Adipocyte (in vitro differentiated cells): ENCODE measurements around the gene PSMA4.
A peak's percentile ranks its signal among the peaks of the same experiment; 100 is the strongest.
"Not testable (repeated sequence)": the region's sequence is repeated elsewhere in the genome, so short reads cannot be mapped to it uniquely, and the experiment has no call there.

Experiments used
- DNase-seq: peaks from one replicate; pipeline ENCODE4 v3.0.0-alpha.2; 2015; ENCODE audit warnings: low read depth
- H3K27me3 ChIP-seq: replicated peaks from 2 replicates; pipeline ENCODE4 v1.7.0; 2013; ENCODE audit warnings: mild to moderate bottlenecking, low read length, moderate library complexity; ENCODE audit not compliant: control insufficient read depth, insufficient read depth
- H3K36me3 ChIP-seq: 2 replicates; pipeline ENCODE4 v1.7.0; 2013; ENCODE audit warnings: low read length, mild to moderate bottlenecking, moderate library complexity; ENCODE audit not compliant: control insufficient read depth, insufficient read depth, severe bottlenecking
- H3K4me1 ChIP-seq: 2 replicates; pipeline ENCODE4 v1.7.0; 2013; ENCODE audit warnings: mild to moderate bottlenecking, low read length, moderate library complexity; ENCODE audit not compliant: control insufficient read depth, insufficient read depth
- H3K4me3 ChIP-seq: 2 replicates; pipeline ENCODE4 v1.7.0; 2013; ENCODE audit warnings: mild to moderate bottlenecking, low read length, moderate library complexity
- H3K9ac ChIP-seq: 2 replicates; pipeline ENCODE4 v1.7.0; 2013; ENCODE audit warnings: mild to moderate bottlenecking, low read length, moderate library complexity
- H3K9me3 ChIP-seq: 2 replicates; pipeline ENCODE4 v1.7.0; 2013; ENCODE audit warnings: mild to moderate bottlenecking, low read length, moderate library complexity; ENCODE audit not compliant: control insufficient read depth

The PSMA4 gene

DNA sequence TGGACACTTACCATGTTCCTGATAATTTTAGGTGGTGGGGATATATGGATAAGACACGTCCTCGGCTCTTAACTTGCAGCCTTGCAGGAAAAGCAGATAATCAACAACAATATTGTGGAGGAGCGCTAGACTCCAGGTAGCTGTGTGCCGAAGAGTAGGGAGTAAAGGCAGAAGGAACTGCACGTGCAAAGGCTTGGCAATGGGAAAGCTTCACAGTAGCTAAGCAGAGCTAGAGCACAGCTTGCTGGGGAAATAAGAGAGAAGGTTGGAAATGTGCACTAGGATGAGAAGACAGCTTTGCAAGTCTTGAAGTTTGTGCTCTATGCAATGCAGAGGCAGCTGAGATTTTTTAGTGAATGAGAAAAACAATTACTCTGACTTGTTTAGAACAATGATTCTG, 12.4 kb downstream of the PSMA4 start:
- no peak for DNase-seq
- H3K4me1 ChIP-seq: no peaks in the 10 kb centered on the region
- H3K4me3 ChIP-seq: no peak overlapping the region
- no peaks in the 10 kb centered on the region for H3K27me3 ChIP-seq
- H3K9ac ChIP-seq: no peak overlapping the region
- no peaks in the 10 kb centered on the region for H3K9me3 ChIP-seq
- H3K36me3 ChIP-seq: peaks cover 33% of the 10 kb centered on the region

DNA sequence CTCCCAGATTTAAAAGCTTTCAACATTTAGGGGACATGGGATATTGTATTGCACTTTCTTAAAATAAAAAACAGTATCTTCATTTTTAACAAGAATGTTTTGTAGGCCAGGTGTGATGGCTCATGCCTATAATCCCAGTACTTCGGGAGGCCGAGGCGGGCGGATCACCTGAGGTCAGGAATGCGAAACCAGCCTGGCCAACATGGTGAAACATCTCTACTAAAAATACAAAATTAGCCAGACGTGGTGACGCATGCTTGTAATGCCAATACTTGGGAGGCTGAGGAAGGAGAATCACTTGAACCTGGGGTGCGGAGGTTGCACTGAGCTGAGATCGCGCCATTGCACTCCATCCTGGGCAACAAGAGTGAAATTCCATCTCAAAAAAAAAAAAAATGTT, 20.0 kb downstream of the PSMA4 start:
- H3K9me3 ChIP-seq, H3K36me3 ChIP-seq, H3K4me3 ChIP-seq, H3K27me3 ChIP-seq, DNase-seq, H3K4me1 ChIP-seq, H3K9ac ChIP-seq: not testable (repeated sequence)

DNA sequence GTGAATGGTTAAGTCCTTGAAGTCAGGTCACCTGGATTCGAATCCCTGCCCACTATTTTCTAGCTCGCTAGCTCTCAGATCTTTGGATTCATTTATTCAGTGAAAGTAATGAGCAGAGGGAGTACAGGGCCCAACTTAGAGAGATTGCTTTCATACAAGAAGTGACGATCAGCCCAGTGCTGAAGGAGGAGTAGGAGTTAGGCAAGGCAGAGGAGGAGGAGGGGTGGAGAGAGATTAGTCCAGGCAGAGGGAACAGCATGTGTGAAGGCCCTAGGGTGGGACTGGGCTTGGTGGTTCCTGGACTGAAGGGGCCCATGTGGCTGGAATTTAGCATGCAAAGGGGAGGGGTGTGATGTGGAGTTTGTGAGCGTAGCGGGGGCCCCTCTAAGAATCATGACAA, 21.2 kb downstream of the PSMA4 start:
- Histone ChIP-seq H3K9me3 (no peaks in the 10 kb centered on the region), H3K4me1 (peaks cover 7% of the 10 kb centered on the region), H3K4me3 (no peak overlapping the region), H3K27me3 (peaks cover 13% of the 10 kb centered on the region), H3K9ac (no peak overlapping the region), H3K36me3 (no peaks in the 10 kb centered on the region)
- DNase-seq: no peak

GRCh38 chr15:78563092-78563491, 22.8 kb downstream of the PSMA4 start:
- peaks cover 7% of the 10 kb centered on the region for H3K4me1 ChIP-seq
- peaks cover 25% of the 10 kb centered on the region for H3K27me3 ChIP-seq
- no peak for DNase-seq
- H3K9me3 ChIP-seq: no peaks in the 10 kb centered on the region
- H3K4me3 ChIP-seq: no peak overlapping the region
- H3K9ac ChIP-seq: no peak overlapping the region
- no peaks in the 10 kb centered on the region for H3K36me3 ChIP-seq

DNA sequence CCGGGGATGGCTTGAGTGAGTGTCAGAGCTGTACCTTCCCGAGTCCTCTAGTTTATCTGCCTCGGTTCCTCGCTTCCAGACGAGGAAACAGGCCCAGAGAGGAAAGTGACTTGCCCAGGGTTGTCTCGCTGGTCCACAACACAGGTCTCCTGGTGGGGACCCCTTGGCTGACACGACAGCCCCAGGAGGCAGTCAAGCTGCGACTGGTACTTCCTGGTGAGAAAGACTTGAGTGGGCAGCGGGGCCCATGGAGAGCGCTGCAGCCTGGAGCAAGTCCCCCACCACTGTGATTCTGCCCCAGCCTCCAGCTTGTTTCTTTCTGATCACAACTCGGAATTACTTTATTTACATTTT, 24.5 kb downstream of the PSMA4 start:
- Histone ChIP-seq H3K4me3 (peak overlapping the region; percentile 82), H3K36me3 (no peaks in the 10 kb centered on the region), H3K27me3 (peaks cover 25% of the 10 kb centered on the region), H3K9ac (no peak overlapping the region), H3K4me1 (peaks cover 7% of the 10 kb centered on the region), H3K9me3 (no peaks in the 10 kb centered on the region)
- DNase-seq: no peak

- Histone ChIP-seq H3K9me3 (no peaks in the 10 kb centered on the region), H3K4me1 (peaks cover 7% of the 10 kb centered on the region), H3K9ac (peak within 1 kb of the TSS; percentile 39), H3K36me3 (no peaks in the 10 kb centered on the region), H3K27me3 (peaks cover 25% of the 10 kb centered on the region), H3K4me3 (peak within 1 kb of the TSS; percentile 82)
- DNase-seq: peak; percentile 82
These were observed 25.1 kb downstream of the PSMA4 start, which contains the start of gene CHRNA5 for GRCh38 chr15:78565097-78565950. Gene CHRNA5, plus strand, starts transcription at chr15:78565520. Its CDS starts 200 bp downstream, at chr15:78565720.

GRCh38 chr15:78565951-78566774, 25.9 kb downstream of the PSMA4 start:
- peak overlapping the region; percentile 82 for H3K4me3 ChIP-seq
- peaks cover 25% of the 10 kb centered on the region for H3K27me3 ChIP-seq
- H3K36me3 ChIP-seq: no peaks in the 10 kb centered on the region
- DNase-seq: peak; percentile 38
- peaks cover 7% of the 10 kb centered on the region for H3K4me1 ChIP-seq
- H3K9ac ChIP-seq: peak overlapping the region; percentile 39
- H3K9me3 ChIP-seq: no peaks in the 10 kb centered on the region

GRCh38 chr15:78567531-78567930, 27.3 kb downstream of the PSMA4 start:
- no peaks in the 10 kb centered on the region for H3K9me3 ChIP-seq
- no peaks in the 10 kb centered on the region for H3K36me3 ChIP-seq
- peaks cover 25% of the 10 kb centered on the region for H3K27me3 ChIP-seq
- H3K4me1 ChIP-seq: peaks cover 7% of the 10 kb centered on the region
- no peak overlapping the region for H3K4me3 ChIP-seq
- no peak for DNase-seq
- no peak overlapping the region for H3K9ac ChIP-seq

DNA sequence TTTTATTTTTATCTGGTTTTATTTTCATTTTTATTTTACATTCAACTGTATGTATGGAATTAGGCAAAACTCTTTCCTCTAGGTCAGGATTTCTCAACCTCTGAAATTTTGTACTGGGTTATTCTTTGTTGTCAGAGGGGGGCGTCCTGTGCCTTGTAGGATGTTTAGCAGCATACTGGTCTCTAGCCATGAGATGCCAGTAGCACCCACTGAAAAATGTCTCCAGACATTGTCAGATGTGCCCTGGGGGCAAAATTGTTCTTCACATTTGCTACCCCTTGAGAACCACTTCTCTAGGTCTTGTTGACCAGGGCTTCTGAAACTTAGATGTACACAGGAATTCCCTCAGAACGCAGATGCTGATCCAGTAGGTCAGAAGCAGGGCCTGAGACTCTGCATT, 30.5 kb downstream of the PSMA4 start:
- Histone ChIP-seq H3K36me3 (no peaks in the 10 kb centered on the region), H3K4me3 (no peak overlapping the region), H3K27me3 (peaks cover 19% of the 10 kb centered on the region), H3K4me1 (peaks cover 7% of the 10 kb centered on the region), H3K9me3 (no peaks in the 10 kb centered on the region), H3K9ac (no peak overlapping the region)
- no peak for DNase-seq

GRCh38 chr15:78571382-78571781, 31.1 kb downstream of the PSMA4 start:
- Histone ChIP-seq H3K4me3 (no peak overlapping the region), H3K36me3 (no peaks in the 10 kb centered on the region), H3K9ac (no peak overlapping the region), H3K9me3 (no peaks in the 10 kb centered on the region), H3K27me3 (peaks cover 13% of the 10 kb centered on the region), H3K4me1 (peaks cover under 1% of the 10 kb centered on the region)
- DNase-seq: no peak

GRCh38 chr15:78573416-78573815, 33.2 kb downstream of the PSMA4 start:
- Histone ChIP-seq H3K4me3 (no peak overlapping the region), H3K9me3 (no peaks in the 10 kb centered on the region), H3K4me1 (no peaks in the 10 kb centered on the region), H3K27me3 (no peaks in the 10 kb centered on the region), H3K9ac (no peak overlapping the region), H3K36me3 (no peaks in the 10 kb centered on the region)
- no peak for DNase-seq
